DOHH2 (cell line): ENCODE results near the gene TMEM253.

Experiments used
- EZH2phosphoT487 ChIP-seq: fragments of 200-600 bp; sonication (generic); IDR thresholded peaks from 2 replicates; pipeline ENCODE4 v1.6.1; 2017; ENCODE audit warnings: borderline replicate concordance, mild to moderate bottlenecking, antibody characterized with exemption, low read length, moderate library complexity, mixed read lengths
- TF ChIP-seq, protein P1 (sequence below): fragments of 200-600 bp; sonication (generic); IDR thresholded peaks from one replicate; pipeline ENCODE4 v1.5.1; 2014; ENCODE audit warnings: antibody characterized with exemption, mild to moderate bottlenecking, low read depth, low read length; ENCODE audit not compliant: poor library complexity, severe bottlenecking

DNA sequence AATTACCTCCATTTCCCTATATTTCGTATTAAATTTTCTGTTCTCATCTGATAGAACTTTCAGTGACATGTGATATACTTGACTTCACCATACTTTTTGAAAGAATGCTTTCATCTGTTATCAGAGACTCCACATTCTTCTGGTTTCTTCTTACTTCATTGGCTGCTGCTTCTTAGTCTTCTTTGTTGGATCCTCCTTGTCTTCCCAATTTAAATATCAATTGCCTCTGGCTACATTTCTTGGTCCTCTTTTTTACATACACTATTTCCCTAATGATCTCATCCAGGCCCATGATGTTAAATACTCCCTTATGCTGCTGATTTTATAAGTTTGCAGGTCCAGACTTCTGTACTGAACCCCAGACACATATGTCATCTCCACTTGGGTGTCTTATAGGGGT lies 33.0 kb downstream of the TMEM253 start:
- TF ChIP-seq EZH2phosphoT487: no peak
- TF ChIP-seq, protein P1, sequence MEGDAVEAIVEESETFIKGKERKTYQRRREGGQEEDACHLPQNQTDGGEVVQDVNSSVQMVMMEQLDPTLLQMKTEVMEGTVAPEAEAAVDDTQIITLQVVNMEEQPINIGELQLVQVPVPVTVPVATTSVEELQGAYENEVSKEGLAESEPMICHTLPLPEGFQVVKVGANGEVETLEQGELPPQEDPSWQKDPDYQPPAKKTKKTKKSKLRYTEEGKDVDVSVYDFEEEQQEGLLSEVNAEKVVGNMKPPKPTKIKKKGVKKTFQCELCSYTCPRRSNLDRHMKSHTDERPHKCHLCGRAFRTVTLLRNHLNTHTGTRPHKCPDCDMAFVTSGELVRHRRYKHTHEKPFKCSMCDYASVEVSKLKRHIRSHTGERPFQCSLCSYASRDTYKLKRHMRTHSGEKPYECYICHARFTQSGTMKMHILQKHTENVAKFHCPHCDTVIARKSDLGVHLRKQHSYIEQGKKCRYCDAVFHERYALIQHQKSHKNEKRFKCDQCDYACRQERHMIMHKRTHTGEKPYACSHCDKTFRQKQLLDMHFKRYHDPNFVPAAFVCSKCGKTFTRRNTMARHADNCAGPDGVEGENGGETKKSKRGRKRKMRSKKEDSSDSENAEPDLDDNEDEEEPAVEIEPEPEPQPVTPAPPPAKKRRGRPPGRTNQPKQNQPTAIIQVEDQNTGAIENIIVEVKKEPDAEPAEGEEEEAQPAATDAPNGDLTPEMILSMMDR: no peak
